GM12878 (cell line): ENCODE measurements around the gene NCS1. TPM values are rescaled to one million over a fixed set of nuclear protein-coding genes. Genes with fewer than 3 reads are reported as not detected.

ENCODE experiments used
- ATAC-seq: fragments of 200-7000 bp; cut with Tn5 transposase; 3 replicates; pipeline ENCODE4 v1.9.1; 2020; ENCODE audit warnings: mild to moderate bottlenecking, moderate library complexity
- BruUV-seq: library from RNA; stranded (reverse); fragments of 400-500 nt; replicated peaks from 2 replicates; lab custom pipeline; 2021; lab: Mats Ljungman, UMichigan
- CTCF ChIA-PET: fragments of 300-600 bp; sonication (Branson Sonifier 250); formaldehyde crosslinking; extraction: SDS; loops from one replicate; lab custom pipeline; 2021; ENCODE audit warnings: inconsistent platforms; lab: Yijun Ruan, JAX
- POLR2A ChIA-PET: fragments of 350-600 bp; formaldehyde crosslinking; extraction: SDS; loops from one replicate; lab custom pipeline; 2021; ENCODE audit warnings: inconsistent platforms; lab: Charles Lee
- RAD21 ChIA-PET: fragments of 300-600 bp; sonication (Branson Sonifier 250); formaldehyde crosslinking; loops from one replicate; lab custom pipeline; 2023; ENCODE audit warnings: antibody characterized with exemption; ENCODE audit not compliant: unreplicated experiment; lab: Charles Lee
- SMC1A ChIA-PET: fragments of 300-600 bp; sonication (Branson Sonifier 250); formaldehyde crosslinking; loops from one replicate; lab custom pipeline; 2023; ENCODE audit not compliant: unreplicated experiment, uncharacterized antibody; lab: Charles Lee
- DNase-seq: peaks from one replicate; pipeline ENCODE4 v3.0.0-alpha.2; 2011; ENCODE audit warnings: low read depth, low spot score
- FAIRE-seq: peaks from 3 replicates; lab custom pipeline; 2011; peaks lifted over from hg19 to GRCh38; lab: Jason Lieb, UNC
- H2AFZ ChIP-seq: 2 replicates; pipeline ENCODE4 v1.6.0; 2011; ENCODE audit warnings: low read depth, low read length, control low read depth; ENCODE audit not compliant: control insufficient read depth
- H3K27ac ChIP-seq: 2 replicates; pipeline ENCODE4 v1.5.1; 2011; ENCODE audit warnings: control low read depth; ENCODE audit not compliant: control insufficient read depth, insufficient read depth
- H3K27me3 ChIP-seq, 2 experiments: replicated peaks in 1 of 2; 2 replicates each; pipeline versions ENCODE4 v1.6.0 to v1.6.1; 2011; ENCODE audit warnings: low read length in 1 of 2; ENCODE audit not compliant: control insufficient read depth in 2 of 2, insufficient read depth in 2 of 2
- H3K36me3 ChIP-seq, 2 experiments: 2 replicates each; pipeline ENCODE4 v1.5.1; 2011; ENCODE audit warnings: low read length in 1 of 2; ENCODE audit not compliant: control insufficient read depth in 2 of 2, insufficient read depth in 2 of 2
- H3K4me1 ChIP-seq: 2 replicates; pipeline ENCODE4 v1.6.1; 2011; ENCODE audit warnings: mild to moderate bottlenecking, low read length, moderate library complexity, mixed read lengths; ENCODE audit not compliant: control insufficient read depth, insufficient read depth
- H3K4me2 ChIP-seq: 2 replicates; pipeline ENCODE4 v1.6.0; 2011; ENCODE audit warnings: control low read depth; ENCODE audit not compliant: control insufficient read depth, insufficient read depth
- H3K4me3 ChIP-seq: fragments of 200-600 bp; sonication (generic); 2 replicates; pipeline ENCODE4 v1.5.1; 2016
- H3K79me2 ChIP-seq: 2 replicates; pipeline ENCODE4 v1.6.0; 2011; ENCODE audit warnings: low read length; ENCODE audit not compliant: control insufficient read depth, insufficient read depth
- H3K9ac ChIP-seq: 2 replicates; pipeline ENCODE4 v1.8.0; 2011; ENCODE audit warnings: low read length, control low read depth, mixed read lengths; ENCODE audit not compliant: control insufficient read depth, insufficient read depth
- H3K9me3 ChIP-seq: replicated peaks from 3 replicates; pipeline ENCODE4 v1.5.1; 2011; ENCODE audit warnings: mild to moderate bottlenecking, low read length; ENCODE audit not compliant: control insufficient read depth, insufficient read depth
- H4K20me1 ChIP-seq: 2 replicates; pipeline ENCODE4 v1.6.0; 2011; ENCODE audit not compliant: control insufficient read depth, insufficient read depth
- ATF3 ChIP-seq: IDR thresholded peaks from 2 replicates; pipeline ENCODE4 v1.6.1; 2011; ENCODE audit warnings: low read depth, mild to moderate bottlenecking, low read length, moderate library complexity, borderline replicate concordance; ENCODE audit errors: extremely low read depth
- ATF7 ChIP-seq: fragments of 450-650 bp; IDR thresholded peaks from 2 replicates; pipeline ENCODE4 v1.6.1; 2016; ENCODE audit warnings: low read depth, mild to moderate bottlenecking
- EP300 ChIP-seq, 2 experiments: fragments of 150-350 bp in 1 of 2; IDR thresholded peaks; 2 replicates each; pipeline ENCODE4 v1.6.1; 2011 to 2012; ENCODE audit warnings: low read depth in 2 of 2, low read length in 2 of 2, borderline replicate concordance in 1 of 2, improper control_type of control experiment in 1 of 2, inconsistent platforms in 1 of 2; ENCODE audit not compliant: control insufficient read depth in 1 of 2
- EZH2 ChIP-seq: IDR thresholded peaks from 2 replicates; pipeline ENCODE4 v1.6.1; 2012; ENCODE audit warnings: low read depth, mild to moderate bottlenecking, control low read depth, inconsistent platforms, low read length, borderline replicate concordance; ENCODE audit not compliant: control insufficient read depth
- FOS ChIP-seq: IDR thresholded peaks from 3 replicates; pipeline ENCODE4 v1.6.1; 2011; ENCODE audit warnings: borderline replicate concordance; ENCODE audit not compliant: insufficient read length; ENCODE audit errors: extremely low read depth
- MTA3 ChIP-seq: IDR thresholded peaks from 2 replicates; pipeline ENCODE4 v1.6.1; 2012; ENCODE audit warnings: low read length, inconsistent platforms, borderline replicate concordance
- MYC ChIP-seq: IDR thresholded peaks from 2 replicates; pipeline ENCODE4 v1.6.1; 2011; ENCODE audit warnings: mild to moderate bottlenecking, low read length, moderate library complexity, inconsistent platforms; ENCODE audit not compliant: insufficient read depth, insufficient replicate concordance, insufficient read length, severe bottlenecking
- NR2F1 ChIP-seq: fragments of 450-650 bp; conservative IDR thresholded peaks from 2 replicates; pipeline ENCODE4 v1.6.1; 2017; ENCODE audit warnings: mild to moderate bottlenecking
- RB1 ChIP-seq: fragments of 450-650 bp; formaldehyde crosslinking; IDR thresholded peaks from 2 replicates; pipeline ENCODE4 v1.6.1; 2017; ENCODE audit warnings: mild to moderate bottlenecking, borderline replicate concordance
- SMC3 ChIP-seq: IDR thresholded peaks from 2 replicates; pipeline ENCODE4 v1.6.1; 2011; ENCODE audit warnings: low read length, improper control_type of control experiment, borderline replicate concordance
- ZNF207 ChIP-seq: fragments of 450-650 bp; IDR thresholded peaks from 2 replicates; pipeline ENCODE4 v1.6.1; 2014; ENCODE audit warnings: antibody characterized with exemption, mild to moderate bottlenecking, borderline replicate concordance
- WGBS: methylation state at CpG from one replicate; pipeline ENCODE4 v1.1.6; 2016; ENCODE audit warnings: low lambda C conversion rate; ENCODE audit not compliant: insufficient replicate concordance, insufficient coverage; ENCODE audit errors: missing lambda C conversion rate; 5-methylcytosine and 5-hydroxymethylcytosine counted together
- in situ Hi-C: fragments of 300-500 bp; cut with MboI; formaldehyde crosslinking; loops from 9 replicates; pipeline ENCODE4 v1.14.3; 2018; ENCODE audit warnings: mixed read lengths
- intact Hi-C: fragments of 100-400 bp; cut with micrococcal nuclease; formaldehyde crosslinking; loops from one replicate; pipeline ENCODE4 v1.14.2; 2022; ENCODE audit not compliant: unreplicated experiment
- polyA plus RNA-seq, 11 experiments: library from polyadenylated mRNA; depleted of rRNA in 4 of 11; unstranded in 6 of 11; stranded (reverse) in 5 of 11; fragments of >200 nt; fragmentation: Nextera tagmentation in 4 of 11; fragmentation: Illumina TruSeq in 1 of 11; extraction: Ambion mirVana in 4 of 11; extraction: Trizol in 1 of 11; gene quantifications; 1 replicate in 1 of 11; 2 replicates in 10 of 11; pipeline versions ENCODE4 v1.2.1 to v1.2.3, GENCODE V29; 2011 to 2016; ENCODE audit warnings: inconsistent platforms in 2 of 11, missing spikeins in 2 of 11, low read depth in 1 of 11
- total RNA-seq, 4 experiments: library from RNA; depleted of rRNA in 3 of 4; stranded (reverse); fragments of >200 nt in 3 of 4; fragmentation: Illumina TruSeq in 1 of 4; extraction: Trizol in 1 of 4; gene quantifications; 2 replicates each; pipeline versions ENCODE4 v1.2.1 to v1.2.3, GENCODE V29; 2013 to 2021
- TF ChIP-seq, protein P1 (sequence below): IDR thresholded peaks from 2 replicates; pipeline ENCODE4 v1.6.1; 2012; ENCODE audit warnings: mild to moderate bottlenecking, low read depth, low read length

Gene NCS1
- total and polyA plus RNA-seq, 10 of the 15 experiments (the other 5 are each of a cell fraction or from before 2014, with no cell fraction given) = 0.04 to 0.22 (median 0.06) TPM; not detected in 4

DNA sequence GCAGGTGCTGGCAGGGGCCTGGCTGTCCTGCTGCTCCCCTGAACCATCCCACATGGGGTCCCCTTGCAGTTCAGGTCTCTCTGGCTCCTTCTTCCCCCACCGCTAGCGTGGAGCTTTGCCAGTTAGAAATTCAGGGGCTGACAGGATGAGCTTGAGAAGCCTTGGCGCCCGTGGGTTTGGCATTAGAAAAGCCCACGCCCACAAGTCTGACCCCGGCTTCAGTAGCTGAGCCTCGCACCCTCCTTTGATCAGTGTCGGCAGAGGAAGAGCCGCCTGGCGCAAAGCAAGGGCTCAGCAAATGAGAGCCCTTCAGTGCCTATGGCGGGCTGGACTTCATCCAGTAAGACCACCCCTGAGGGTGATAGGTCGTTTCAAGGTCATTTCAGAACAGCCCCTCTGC lies 30.1 kb upstream of the NCS1 start:
- Histone ChIP-seq H3K9me3 (no peaks in the 10 kb centered on the region), H3K79me2 (no peaks in the 10 kb centered on the region), H3K4me2 (no peak overlapping the region), H3K4me3 (no peak overlapping the region), H2AFZ (no peak overlapping the region), H3K4me1 (no peaks in the 10 kb centered on the region), H4K20me1 (no peaks in the 10 kb centered on the region), H3K27me3 (no peaks in the 10 kb centered on the region), H3K27ac (no peak overlapping the region), H3K9ac (no peak overlapping the region), H3K36me3 (no peaks in the 10 kb centered on the region)
- ChIA-PET POLR2A (interaction anchor here (1.6 kb wide), 1 partner anchor 12 kb away, joined by 3 read pairs; no protein-coding TSS in a partner anchor), RAD21 (no interaction called here), CTCF (no interaction called here), SMC1A (no interaction called here)
- DNase-seq (no peak), FAIRE-seq (no peak), ATAC-seq (no peak)
- in situ Hi-C loops = no loop called here
- intact Hi-C loops = no loop called here
- TF ChIP-seq NR2F1 (no peak), SMC3 (no peak), MYC (no peak), ATF7 (no peak), RB1 (no peak), ATF3 (no peak), EZH2 (no peak)
- BruUV-seq = no TSS peak
- WGBS = 52% methylated on average over 12 of the region's 12 CpGs

GRCh38 chr9:130142641-130143040 lies 29.6 kb upstream of the NCS1 start:
- POLR2A ChIA-PET = interaction anchor here (1.6 kb wide), 1 partner anchor 12 kb away, joined by 3 read pairs; no protein-coding TSS in a partner anchor

More at GRCh38 chr9:130142641-130143040, 29.6 kb upstream of the NCS1 start:
- Histone ChIP-seq H3K9ac (no peak overlapping the region), H3K4me1 (no peaks in the 10 kb centered on the region), H3K27ac (no peak overlapping the region), H4K20me1 (no peaks in the 10 kb centered on the region), H3K9me3 (no peaks in the 10 kb centered on the region), H3K79me2 (no peaks in the 10 kb centered on the region), H3K27me3 (no peaks in the 10 kb centered on the region), H3K4me2 (no peak overlapping the region), H2AFZ (no peak overlapping the region), H3K4me3 (no peak overlapping the region), H3K36me3 (no peaks in the 10 kb centered on the region)
- in situ Hi-C loops = no loop called here
- TF ChIP-seq EP300 (IDR thresholded peaks at IDR 0.05; ENCODE audit: borderline replicate concordance in 1 of 2, control insufficient read depth in 1 of 2, low read depth in 2 of 2, low read length in 2 of 2) (no peak), MTA3 (no peak), SMC3 (no peak), FOS (no peak), ZNF207 (no peak), MYC (no peak)
- TF ChIP-seq, protein P1, sequence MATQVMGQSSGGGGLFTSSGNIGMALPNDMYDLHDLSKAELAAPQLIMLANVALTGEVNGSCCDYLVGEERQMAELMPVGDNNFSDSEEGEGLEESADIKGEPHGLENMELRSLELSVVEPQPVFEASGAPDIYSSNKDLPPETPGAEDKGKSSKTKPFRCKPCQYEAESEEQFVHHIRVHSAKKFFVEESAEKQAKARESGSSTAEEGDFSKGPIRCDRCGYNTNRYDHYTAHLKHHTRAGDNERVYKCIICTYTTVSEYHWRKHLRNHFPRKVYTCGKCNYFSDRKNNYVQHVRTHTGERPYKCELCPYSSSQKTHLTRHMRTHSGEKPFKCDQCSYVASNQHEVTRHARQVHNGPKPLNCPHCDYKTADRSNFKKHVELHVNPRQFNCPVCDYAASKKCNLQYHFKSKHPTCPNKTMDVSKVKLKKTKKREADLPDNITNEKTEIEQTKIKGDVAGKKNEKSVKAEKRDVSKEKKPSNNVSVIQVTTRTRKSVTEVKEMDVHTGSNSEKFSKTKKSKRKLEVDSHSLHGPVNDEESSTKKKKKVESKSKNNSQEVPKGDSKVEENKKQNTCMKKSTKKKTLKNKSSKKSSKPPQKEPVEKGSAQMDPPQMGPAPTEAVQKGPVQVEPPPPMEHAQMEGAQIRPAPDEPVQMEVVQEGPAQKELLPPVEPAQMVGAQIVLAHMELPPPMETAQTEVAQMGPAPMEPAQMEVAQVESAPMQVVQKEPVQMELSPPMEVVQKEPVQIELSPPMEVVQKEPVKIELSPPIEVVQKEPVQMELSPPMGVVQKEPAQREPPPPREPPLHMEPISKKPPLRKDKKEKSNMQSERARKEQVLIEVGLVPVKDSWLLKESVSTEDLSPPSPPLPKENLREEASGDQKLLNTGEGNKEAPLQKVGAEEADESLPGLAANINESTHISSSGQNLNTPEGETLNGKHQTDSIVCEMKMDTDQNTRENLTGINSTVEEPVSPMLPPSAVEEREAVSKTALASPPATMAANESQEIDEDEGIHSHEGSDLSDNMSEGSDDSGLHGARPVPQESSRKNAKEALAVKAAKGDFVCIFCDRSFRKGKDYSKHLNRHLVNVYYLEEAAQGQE = no peak
- CTCF ChIA-PET = no interaction called here
- intact Hi-C loops = no loop called here
- DNase-seq (no peak), FAIRE-seq (no peak), ATAC-seq (no peak)
- SMC1A ChIA-PET = no interaction called here
- WGBS = 76% methylated on average over 6 of the region's 6 CpGs
- RAD21 ChIA-PET = no interaction called here
- no TSS peak for BruUV-seq
